ENCODE results near the gene FRMD5.
A peak's percentile ranks its signal among the peaks of the same experiment; 100 is the strongest.

FRMD5 gene

DNA sequence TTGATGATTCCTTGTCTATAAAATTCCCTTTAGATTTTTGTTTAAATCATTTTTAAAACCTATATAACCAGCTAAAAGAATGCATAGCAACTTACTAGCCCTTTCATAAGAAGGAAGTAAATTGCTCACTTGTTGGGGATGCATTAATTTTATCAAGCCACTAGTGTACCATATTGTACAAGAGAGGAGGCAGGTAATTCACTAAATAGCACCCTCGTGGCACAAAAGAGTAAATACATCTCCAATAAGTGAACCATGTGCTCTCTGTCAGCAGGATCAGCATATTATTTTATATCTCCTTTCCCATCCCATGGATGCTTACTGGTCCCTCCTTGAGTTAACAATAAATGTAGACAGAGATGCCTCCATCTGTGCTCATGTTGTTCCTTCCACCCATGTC is 34.3 kb downstream of the FRMD5 start:
- no peak for DNase-seq (ENCODE audit: low read depth)

GRCh38 chr15:44159492-44159891 is 35.6 kb downstream of the FRMD5 start:
- DNase-seq (ENCODE audit: low read depth), result no peak

DNA sequence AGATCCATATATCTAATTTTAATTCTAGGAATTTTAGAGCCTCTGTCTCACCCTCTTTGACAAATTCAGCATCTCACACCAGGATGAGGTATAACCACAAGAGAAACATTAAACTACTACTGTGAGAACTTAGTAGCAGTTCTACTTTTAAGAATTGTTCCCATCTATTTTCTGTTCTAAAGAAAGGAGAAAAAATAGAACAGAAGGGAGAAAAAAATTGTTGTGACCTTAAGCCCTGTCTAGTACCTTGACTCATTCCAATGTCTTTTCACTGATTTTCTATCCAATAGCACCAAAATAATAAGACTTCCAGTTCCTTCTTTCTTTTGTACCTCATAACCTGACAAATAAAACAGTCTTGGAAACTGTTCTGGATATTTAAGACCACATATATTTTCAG is 37.0 kb downstream of the FRMD5 start:
- DNase-seq (ENCODE audit: low read depth), result no peak

- DNase-seq (ENCODE audit: low read depth), result peak; percentile 92
Observed at GRCh38 chr15:44157679-44158078, 37.4 kb downstream of the FRMD5 start.

DNA sequence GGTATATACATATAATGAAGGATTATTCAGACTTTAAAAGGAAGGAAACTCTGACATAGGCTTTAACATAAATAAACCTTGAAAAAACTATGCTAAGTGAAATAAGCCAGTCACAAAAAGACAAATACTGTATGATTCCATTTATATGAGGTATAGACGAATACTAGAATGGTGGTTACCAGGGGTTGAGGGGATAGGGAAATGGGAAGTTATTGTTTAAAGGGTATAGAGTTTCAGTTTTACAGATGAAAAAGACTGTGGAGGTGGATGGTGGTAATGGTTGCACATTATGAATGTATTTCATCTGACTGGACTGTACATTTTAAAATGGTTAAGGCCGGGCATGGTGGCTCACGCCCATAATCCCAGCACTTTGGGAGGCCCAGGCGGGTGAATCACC is 41.7 kb downstream of the FRMD5 start:
- DNase-seq (ENCODE audit: low read depth), result no peak

DNA sequence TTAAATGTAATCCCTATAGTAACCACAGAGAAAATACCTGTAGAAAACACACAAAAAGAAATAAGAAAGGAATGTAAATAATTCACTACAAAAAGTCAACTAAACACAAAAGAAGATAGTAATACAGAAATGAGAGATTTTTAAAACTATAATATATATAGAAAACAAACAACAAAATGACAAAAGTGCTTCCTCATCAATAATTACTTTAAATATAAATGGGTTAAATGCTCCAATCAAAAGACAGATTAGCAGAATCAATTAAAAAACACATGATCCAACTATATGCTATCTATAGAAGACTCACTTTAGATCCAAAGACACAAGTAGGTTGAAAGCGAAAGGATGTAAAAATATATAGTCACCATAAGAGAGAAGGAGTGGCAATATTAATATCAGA is 45.8 kb downstream of the FRMD5 start:
- DNase-seq (ENCODE audit: low read depth), result no peak

DNA sequence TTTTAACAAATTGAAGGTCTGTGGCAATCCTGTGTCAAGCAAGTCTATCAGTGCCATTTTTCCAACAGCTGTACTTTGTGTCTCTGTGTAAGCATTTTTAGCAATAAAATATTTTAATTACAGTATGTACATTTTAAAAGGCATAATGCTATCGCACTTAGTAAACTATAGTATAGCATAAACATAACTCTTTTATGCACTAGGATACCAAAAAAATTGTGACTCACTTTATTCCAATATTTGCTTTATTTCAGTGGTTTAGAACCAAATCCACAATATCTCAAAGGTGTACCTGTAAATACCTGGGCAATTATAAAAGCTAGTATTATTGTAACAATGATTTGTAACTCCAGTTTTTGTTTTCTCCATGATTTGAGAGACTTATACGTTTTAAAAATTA is 46.5 kb downstream of the FRMD5 start:
- no peak for DNase-seq (ENCODE audit: low read depth)

- no peak for DNase-seq (ENCODE audit: low read depth)
Observed at GRCh38 chr15:44147636-44148035, 47.4 kb downstream of the FRMD5 start.

- DNase-seq (ENCODE audit: low read depth), result no peak
Observed at GRCh38 chr15:44145495-44145894, 49.6 kb downstream of the FRMD5 start.

DNA sequence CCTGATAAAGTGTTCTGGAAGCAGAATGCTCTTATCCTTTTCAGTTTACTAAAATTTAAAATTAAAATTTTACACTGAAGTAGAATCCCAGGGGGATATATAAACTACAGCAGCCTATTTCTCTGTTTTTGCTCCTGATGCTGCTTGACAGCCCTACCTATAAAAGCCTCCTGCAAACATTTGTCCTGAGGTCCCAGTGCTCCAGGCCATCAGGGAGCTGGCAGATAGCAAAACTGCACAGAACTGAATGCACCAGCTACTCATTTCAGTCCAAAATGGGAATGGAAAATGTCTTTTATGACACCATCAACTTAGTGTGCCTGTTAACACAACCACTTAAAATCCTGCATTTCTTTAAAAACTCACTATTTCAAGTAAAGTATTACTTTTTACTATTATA is 50.1 kb downstream of the FRMD5 start:
- DNase-seq (ENCODE audit: low read depth), result no peak

DNA sequence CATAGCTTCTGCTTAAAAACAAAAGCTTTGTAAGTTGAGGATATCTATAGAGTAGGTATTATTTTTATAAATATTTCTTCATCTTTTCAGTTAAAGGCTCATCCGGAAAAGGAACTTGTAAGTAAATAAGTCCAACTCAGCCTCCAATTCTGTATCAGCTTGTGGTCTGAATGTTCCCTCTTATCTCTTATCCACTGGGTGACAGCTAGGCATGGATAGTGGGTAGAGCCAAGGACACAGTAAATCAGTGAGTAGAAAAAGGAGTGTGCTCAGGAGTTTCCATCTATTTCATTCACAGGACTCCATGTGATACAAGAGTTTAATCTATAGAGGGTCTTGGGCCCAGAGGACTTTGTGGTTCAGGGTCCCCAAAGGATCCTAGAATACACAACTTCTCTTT is 50.9 kb downstream of the FRMD5 start:
- no peak for DNase-seq (ENCODE audit: low read depth)

DNA sequence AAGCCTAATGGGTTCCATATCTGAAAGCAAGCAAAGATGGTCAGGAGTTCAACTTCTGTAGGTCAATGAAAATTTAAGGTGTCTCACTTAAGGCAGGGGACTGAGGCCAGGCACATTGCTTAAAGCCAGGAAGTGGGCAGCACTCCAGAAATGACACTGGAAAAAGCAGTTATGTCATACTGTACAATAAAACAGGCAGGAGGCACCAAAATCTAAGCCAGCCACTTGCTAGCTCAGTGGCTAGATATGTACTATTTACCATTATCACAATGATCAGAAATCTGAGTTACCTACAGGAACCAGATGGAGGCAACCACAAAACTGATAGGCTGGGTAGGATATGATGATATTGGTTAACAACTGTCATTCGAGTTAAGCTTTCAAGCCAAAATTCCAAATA is 57.3 kb downstream of the FRMD5 start:
- no peak for DNase-seq (ENCODE audit: low read depth)

GRCh38 chr15:44136991-44137477 is 58.0 kb downstream of the FRMD5 start:
- no peak for DNase-seq (ENCODE audit: low read depth)

- DNase-seq (ENCODE audit: low read depth), result no peak
Observed at GRCh38 chr15:44132057-44132456, 63.0 kb downstream of the FRMD5 start.

DNA sequence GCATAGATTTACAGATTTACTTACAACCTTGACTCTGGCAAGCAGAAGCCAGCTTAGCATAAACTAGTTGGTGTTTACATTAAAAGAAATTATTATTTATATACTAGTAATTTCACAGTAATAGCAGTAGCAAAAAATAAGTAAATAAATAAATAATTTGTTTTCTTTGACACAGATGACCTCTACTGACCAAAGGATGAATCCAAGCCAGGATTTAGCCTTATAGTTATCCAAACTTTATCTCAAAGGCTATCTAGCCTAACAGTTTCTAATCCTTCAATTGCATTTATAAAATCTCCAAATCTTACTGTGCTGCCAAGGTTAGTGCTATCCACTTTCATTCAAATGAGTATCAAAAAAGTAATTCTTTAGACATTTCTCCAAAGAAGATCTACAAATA is 64.3 kb downstream of the FRMD5 start:
- no peak for DNase-seq (ENCODE audit: low read depth)

DNA sequence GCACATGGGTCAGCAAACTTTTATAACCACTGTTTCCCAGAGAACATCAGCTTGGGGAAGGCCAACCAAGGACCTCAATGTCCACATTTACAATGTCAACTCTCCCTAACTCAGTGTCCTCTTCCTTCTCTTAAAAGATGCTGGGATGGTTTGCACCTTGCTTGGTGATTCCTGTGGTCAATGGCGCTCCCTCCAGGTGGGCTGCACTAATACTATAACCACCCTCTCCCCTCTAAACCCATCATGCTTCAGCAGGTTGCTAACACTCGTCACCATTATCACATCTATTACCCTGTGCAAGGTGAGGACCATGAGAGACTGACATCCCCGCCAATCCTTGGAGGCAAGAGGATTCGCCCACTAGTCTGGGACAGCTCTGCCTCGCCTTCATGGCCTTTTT is 65.2 kb downstream of the FRMD5 start:
- no peak for DNase-seq (ENCODE audit: low read depth)

DNA sequence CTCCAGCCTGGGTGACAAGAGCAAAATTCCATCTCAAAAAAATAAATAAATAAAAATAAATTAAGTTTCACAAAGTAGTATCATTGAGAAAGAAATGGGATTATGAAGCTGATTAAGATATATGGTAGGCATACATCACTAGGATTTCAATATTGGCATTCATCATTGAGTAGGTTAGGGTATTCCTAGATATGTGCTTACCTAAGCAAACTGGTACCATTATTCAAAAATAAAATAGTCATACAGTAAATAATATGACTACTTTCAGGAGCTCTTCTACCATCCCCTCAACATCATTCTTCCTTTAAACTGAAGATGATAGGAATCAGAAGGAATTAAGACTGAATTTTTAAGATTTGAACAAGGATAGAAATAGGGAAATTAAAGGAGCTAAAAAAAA is 66.6 kb downstream of the FRMD5 start:
- no peak for DNase-seq (ENCODE audit: low read depth)

DNA sequence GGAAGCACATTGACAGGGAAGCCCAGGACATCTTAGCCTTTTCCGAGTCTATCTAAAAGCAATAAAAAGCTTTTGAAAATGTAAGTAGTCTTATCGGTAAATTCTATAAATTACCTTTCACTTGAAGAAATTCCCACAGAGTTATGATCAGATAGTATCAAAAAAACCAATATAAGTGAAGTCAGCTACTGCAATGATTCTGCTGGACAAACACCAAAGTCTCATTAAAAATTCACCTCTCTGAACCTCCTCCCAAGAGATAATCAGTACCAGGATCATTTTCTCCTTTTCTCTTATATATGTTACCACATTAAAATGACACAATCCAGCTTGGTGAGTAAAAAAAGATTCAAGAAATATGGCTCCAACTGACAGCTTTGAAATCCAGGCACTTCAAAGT is 69.2 kb downstream of the FRMD5 start:
- DNase-seq (ENCODE audit: low read depth), result no peak

- DNase-seq (ENCODE audit: low read depth), result peak; percentile 95
Observed at GRCh38 chr15:44102675-44103254, 92.3 kb downstream of the FRMD5 start.

DNA sequence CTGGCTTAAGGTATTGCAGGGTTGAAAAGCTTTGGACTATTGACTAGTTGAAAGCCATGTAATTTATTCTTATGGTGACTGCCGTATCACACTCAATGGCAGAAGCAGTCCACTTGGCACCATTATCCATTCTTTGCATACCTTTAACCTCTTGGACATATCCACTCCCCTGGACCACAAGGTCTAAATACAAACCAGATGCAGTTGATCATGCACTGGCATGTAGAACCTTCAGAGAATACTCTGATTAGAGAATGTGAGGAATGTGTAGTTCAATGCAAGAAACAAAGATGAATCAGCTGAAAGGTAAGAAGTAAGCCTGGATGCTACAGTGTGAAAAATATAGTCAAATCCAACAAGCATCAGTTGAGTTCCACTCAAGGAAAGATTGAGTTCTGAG is 93.1 kb downstream of the FRMD5 start:
- peak; percentile 81 for DNase-seq (ENCODE audit: low read depth)

GRCh38 chr15:44101286-44101685 is 93.8 kb downstream of the FRMD5 start:
- DNase-seq (ENCODE audit: low read depth), result no peak

DNA sequence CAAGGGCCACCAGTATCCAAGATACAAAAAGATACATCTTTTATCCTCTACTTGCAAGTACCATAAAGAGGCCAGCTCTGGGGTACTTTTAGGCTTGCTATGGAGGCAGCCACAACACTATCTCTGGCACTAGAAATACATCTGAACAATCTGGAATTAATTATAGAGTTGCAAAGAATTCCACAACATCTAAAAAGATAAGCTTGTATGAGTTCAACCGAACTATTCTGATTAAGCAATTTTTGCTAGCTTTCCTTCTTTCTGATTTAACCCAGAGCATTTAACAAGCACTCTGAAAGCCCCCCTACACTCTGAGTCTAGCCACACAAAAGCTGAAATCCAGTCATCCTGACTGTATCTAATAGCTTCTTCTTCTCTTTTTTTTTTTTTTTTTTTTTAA is 95.4 kb downstream of the FRMD5 start:
- DNase-seq (ENCODE audit: low read depth), result no peak

DNA sequence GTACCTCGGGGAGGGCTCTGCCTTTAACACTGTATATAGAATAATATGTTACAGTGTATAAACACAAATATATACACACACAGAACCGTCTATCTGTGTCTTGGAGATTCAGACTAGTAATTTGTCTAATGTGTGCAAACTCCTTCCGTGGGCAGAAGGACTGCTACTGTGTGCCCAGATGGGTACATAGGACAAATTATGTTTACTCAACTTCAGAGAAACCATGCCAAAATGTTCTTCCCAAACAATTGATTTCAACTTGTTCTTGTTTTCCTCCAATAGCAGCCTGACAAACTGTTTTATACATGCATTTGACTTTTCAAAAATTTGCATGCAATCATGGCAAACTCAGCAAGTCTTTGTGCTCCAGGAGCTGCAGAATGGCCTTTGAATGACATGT is 97.5 kb downstream of the FRMD5 start:
- DNase-seq (ENCODE audit: low read depth), result no peak

GRCh38 chr15:44096596-44096995 is 98.5 kb downstream of the FRMD5 start:
- DNase-seq (ENCODE audit: low read depth), result no peak

- DNase-seq (ENCODE audit: low read depth), result peak; percentile 37
Observed at GRCh38 chr15:44094781-44095180, 100.3 kb downstream of the FRMD5 start.
